Liver (tissue), 9 donors: ENCODE measurements around the gene ZCCHC17. TPM values are rescaled to one million over a fixed set of nuclear protein-coding genes. Genes with fewer than 3 reads are reported as not detected.
A peak's percentile ranks its signal among the peaks of the same experiment; 100 is the strongest.

Experiments
- DNase-seq: peaks from one replicate; pipeline ENCODE4 v3.0.0-alpha.2; 2017; ENCODE audit warnings: low spot score
- H3K27ac ChIP-seq, 2 donors: one replicate each; pipeline ENCODE4 v1.7.0; 2013; ENCODE audit warnings: inconsistent platforms in 2 of 2, low read length in 2 of 2, control low read depth in 1 of 2, low read depth in 1 of 2, mild to moderate bottlenecking in 1 of 2
- H3K27me3 ChIP-seq, 4 donors: one replicate each; pipeline versions ENCODE4 v1.6.1 to v1.7.0; 2013; ENCODE audit warnings: low read length in 3 of 4, inconsistent platforms in 1 of 4, mild to moderate bottlenecking in 1 of 4, moderate library complexity in 1 of 4; ENCODE audit not compliant: control insufficient read depth in 4 of 4, insufficient read depth in 4 of 4
- H3K36me3 ChIP-seq, 4 donors: one replicate each; pipeline versions ENCODE4 v1.6.1 to v1.7.0; 2013; ENCODE audit warnings: low read length in 3 of 4, mild to moderate bottlenecking in 3 of 4, low read depth in 1 of 4, moderate library complexity in 1 of 4; ENCODE audit not compliant: control insufficient read depth in 4 of 4, insufficient read depth in 3 of 4
- H3K4me1 ChIP-seq, 4 donors: one replicate each; pipeline versions ENCODE4 v1.6.1 to v1.7.0; 2013; ENCODE audit warnings: low read length in 3 of 4, mild to moderate bottlenecking in 3 of 4, moderate library complexity in 1 of 4; ENCODE audit not compliant: control insufficient read depth in 4 of 4, insufficient read depth in 4 of 4
- H3K4me3 ChIP-seq, 3 donors: one replicate each; pipeline versions ENCODE4 v1.6.1 to v1.7.0; 2013; ENCODE audit warnings: low read length in 3 of 3, control low read depth in 1 of 3, low read depth in 1 of 3, mild to moderate bottlenecking in 1 of 3
- H3K9ac ChIP-seq, 2 donors: one replicate each; pipeline ENCODE4 v1.7.0; 2013; ENCODE audit warnings: low read length in 2 of 2, mild to moderate bottlenecking in 2 of 2, moderate library complexity in 2 of 2, control low read depth in 1 of 2, low read depth in 1 of 2
- H3K9me3 ChIP-seq, 4 donors: one replicate each; pipeline versions ENCODE4 v1.6.1 to v1.7.0; 2013; ENCODE audit warnings: low read length in 3 of 4; ENCODE audit not compliant: control insufficient read depth in 4 of 4
- EGR1 ChIP-seq, 2 donors: IDR thresholded peaks; 2 replicates each; pipeline ENCODE4 v1.6.1; 2016 to 2018; ENCODE audit warnings: antibody characterized with exemption in 2 of 2, low read depth in 2 of 2
- FOXA1 ChIP-seq: IDR thresholded peaks from 2 replicates; pipeline ENCODE4 v1.6.1; 2016; ENCODE audit warnings: antibody characterized with exemption
- FOXA2 ChIP-seq: IDR thresholded peaks from 2 replicates; pipeline ENCODE4 v1.6.1; 2016; ENCODE audit warnings: antibody characterized with exemption
- GABPA ChIP-seq, 2 donors: IDR thresholded peaks in 1 of 2; conservative IDR thresholded peaks in 1 of 2; 2 replicates each; pipeline ENCODE4 v1.6.1; 2016; ENCODE audit warnings: antibody characterized with exemption in 2 of 2, mild to moderate bottlenecking in 1 of 2, moderate library complexity in 1 of 2
- HNF4A ChIP-seq, 2 donors: conservative IDR thresholded peaks; 2 replicates each; pipeline ENCODE4 v1.6.1; 2016; ENCODE audit warnings: antibody characterized with exemption in 2 of 2, mild to moderate bottlenecking in 2 of 2
- HNF4G ChIP-seq: IDR thresholded peaks from 2 replicates; pipeline ENCODE4 v1.6.1; 2016; ENCODE audit warnings: antibody characterized with exemption
- JUND ChIP-seq, 2 donors: IDR thresholded peaks; 2 replicates each; pipeline ENCODE4 v1.6.1; 2016; ENCODE audit warnings: antibody characterized with exemption in 2 of 2
- NR2F2 ChIP-seq: IDR thresholded peaks from 2 replicates; pipeline ENCODE4 v1.6.1; 2016; ENCODE audit warnings: antibody characterized with exemption
- RAD21 ChIP-seq, 2 donors: IDR thresholded peaks; 2 replicates each; pipeline ENCODE4 v1.6.1; 2016; ENCODE audit warnings: antibody characterized with exemption in 2 of 2, mild to moderate bottlenecking in 2 of 2
- RXRA ChIP-seq, 2 donors: IDR thresholded peaks; 2 replicates each; pipeline ENCODE4 v1.6.1; 2017 to 2018; ENCODE audit warnings: antibody characterized with exemption in 2 of 2, mild to moderate bottlenecking in 1 of 2
- SP1 ChIP-seq: IDR thresholded peaks from 2 replicates; pipeline ENCODE4 v1.6.1; 2018; ENCODE audit warnings: antibody characterized with exemption, mild to moderate bottlenecking
- TAF1 ChIP-seq: conservative IDR thresholded peaks from 2 replicates; pipeline ENCODE4 v1.6.1; 2016; ENCODE audit warnings: antibody characterized with exemption, mild to moderate bottlenecking
- YY1 ChIP-seq: IDR thresholded peaks from 2 replicates; pipeline ENCODE4 v1.6.1; 2016; ENCODE audit warnings: antibody characterized with exemption, mild to moderate bottlenecking
- WGBS: extraction: QIAGEN DNeasy Blood & Tissue Kit; methylation state at CpG from one replicate; pipeline ENCODE4 v1.1.7; 2013; 5-methylcytosine and 5-hydroxymethylcytosine counted together
- polyA plus RNA-seq, 2 donors: library from polyadenylated mRNA; stranded (reverse) in 1 of 2; unstranded in 1 of 2; fragments of 200-250 nt in 1 of 2; fragments of >200 nt in 1 of 2; fragmentation: Nextera tagmentation in 1 of 2; extraction: Ambion mirVana in 1 of 2; gene quantifications; one replicate each; pipeline versions ENCODE4 v1.2.1 to v1.2.3, GENCODE V29; 2013 to 2015
- total RNA-seq, 2 donors: library from RNA; depleted of rRNA; stranded (reverse); fragments of >200 nt; gene quantifications; one replicate each; pipeline ENCODE4 v1.2.3, GENCODE V29; 2014
- TF ChIP-seq, protein P1 (sequence below): IDR thresholded peaks from 2 replicates; pipeline ENCODE4 v1.6.1; 2016; ENCODE audit warnings: antibody characterized with exemption
- TF ChIP-seq, protein P2 (sequence below): IDR thresholded peaks from 2 replicates; pipeline ENCODE4 v1.6.1; 2016; ENCODE audit warnings: antibody characterized with exemption, mild to moderate bottlenecking
- TF ChIP-seq, protein P3 (sequence below): fragments of 150-350 bp; IDR thresholded peaks from 2 replicates; pipeline ENCODE4 v1.5.1; 2017; ENCODE audit warnings: improper control_type of control experiment, low read depth, low read length; ENCODE audit not compliant: missing input control
- TF ChIP-seq, protein P4 (sequence below): IDR thresholded peaks from 2 replicates; pipeline ENCODE4 v1.6.1; 2016; ENCODE audit warnings: antibody characterized with exemption
- TF ChIP-seq, protein P5 (sequence below): IDR thresholded peaks from 2 replicates; pipeline ENCODE4 v1.6.1; 2016; ENCODE audit warnings: antibody characterized with exemption
- donor health status: healthy.
- donor health status: healthy.
- donor health status: healthy.
- donor health status: healthy.
- donor health status: healthy.

The ZCCHC17 gene
- total and polyA plus RNA-seq, 4 donors, result 7.4 to 15.1 (median 9.2) TPM

DNA sequence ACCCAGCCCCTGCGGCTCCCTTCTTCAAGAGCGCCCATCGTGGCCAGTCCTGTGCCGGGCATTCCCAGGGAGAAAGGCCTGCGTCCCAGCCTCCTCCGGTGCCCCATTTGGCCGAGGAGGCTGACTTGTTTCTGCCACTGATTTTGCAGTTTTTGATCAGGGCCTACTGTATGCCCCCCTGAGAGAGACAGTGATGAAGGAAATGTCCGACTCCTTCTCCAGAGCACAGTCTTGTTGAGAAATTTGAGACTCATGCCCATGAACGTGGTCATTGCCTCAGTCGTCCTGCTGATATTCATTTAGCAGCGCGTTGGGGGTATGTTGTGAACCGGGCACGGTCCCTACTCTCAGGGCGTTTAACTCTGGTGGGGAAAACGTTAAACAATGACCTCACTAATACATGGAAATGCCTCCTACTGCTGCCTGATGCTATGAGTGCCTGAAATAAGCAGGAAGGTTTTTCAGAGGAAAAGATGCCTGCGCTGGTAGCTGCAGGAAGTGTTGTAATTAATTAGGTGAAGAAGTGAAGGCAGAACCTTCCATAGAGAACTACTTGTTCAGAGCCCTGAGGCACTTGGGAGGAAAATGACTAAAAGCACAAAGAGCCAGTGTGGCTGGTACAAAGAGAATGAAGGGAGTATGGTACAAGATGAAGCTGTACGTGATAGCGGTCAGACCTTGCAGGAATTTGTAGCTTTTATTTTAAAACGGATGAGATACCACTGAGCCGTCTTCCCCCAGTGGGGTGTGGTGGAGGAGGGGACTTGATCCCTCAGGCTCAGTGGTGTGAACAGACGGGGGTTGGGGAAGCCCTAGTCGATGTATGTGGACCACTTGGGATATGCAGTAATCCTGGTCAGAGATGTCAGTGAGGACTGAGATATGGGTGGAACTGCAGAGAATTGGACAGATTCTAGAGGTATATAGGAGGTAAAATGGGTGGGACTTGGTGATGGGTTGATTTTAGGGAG lies 730 bp downstream of the ZCCHC17 start:
- H3K4me3 ChIP-seq, result peak overlapping the region; percentile 70 to 99 (median 86)
- H3K27me3 ChIP-seq, result no peaks in the 10 kb centered on the region
- no peak for TF ChIP-seq EGR1 (IDR thresholded peaks at IDR 0.05; ENCODE audit: low read depth in 2 of 2)
- no peak for TF ChIP-seq SP1
- TF ChIP-seq, protein P1, sequence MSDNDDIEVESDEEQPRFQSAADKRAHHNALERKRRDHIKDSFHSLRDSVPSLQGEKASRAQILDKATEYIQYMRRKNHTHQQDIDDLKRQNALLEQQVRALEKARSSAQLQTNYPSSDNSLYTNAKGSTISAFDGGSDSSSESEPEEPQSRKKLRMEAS, result no peak
- TF ChIP-seq, protein P2, sequence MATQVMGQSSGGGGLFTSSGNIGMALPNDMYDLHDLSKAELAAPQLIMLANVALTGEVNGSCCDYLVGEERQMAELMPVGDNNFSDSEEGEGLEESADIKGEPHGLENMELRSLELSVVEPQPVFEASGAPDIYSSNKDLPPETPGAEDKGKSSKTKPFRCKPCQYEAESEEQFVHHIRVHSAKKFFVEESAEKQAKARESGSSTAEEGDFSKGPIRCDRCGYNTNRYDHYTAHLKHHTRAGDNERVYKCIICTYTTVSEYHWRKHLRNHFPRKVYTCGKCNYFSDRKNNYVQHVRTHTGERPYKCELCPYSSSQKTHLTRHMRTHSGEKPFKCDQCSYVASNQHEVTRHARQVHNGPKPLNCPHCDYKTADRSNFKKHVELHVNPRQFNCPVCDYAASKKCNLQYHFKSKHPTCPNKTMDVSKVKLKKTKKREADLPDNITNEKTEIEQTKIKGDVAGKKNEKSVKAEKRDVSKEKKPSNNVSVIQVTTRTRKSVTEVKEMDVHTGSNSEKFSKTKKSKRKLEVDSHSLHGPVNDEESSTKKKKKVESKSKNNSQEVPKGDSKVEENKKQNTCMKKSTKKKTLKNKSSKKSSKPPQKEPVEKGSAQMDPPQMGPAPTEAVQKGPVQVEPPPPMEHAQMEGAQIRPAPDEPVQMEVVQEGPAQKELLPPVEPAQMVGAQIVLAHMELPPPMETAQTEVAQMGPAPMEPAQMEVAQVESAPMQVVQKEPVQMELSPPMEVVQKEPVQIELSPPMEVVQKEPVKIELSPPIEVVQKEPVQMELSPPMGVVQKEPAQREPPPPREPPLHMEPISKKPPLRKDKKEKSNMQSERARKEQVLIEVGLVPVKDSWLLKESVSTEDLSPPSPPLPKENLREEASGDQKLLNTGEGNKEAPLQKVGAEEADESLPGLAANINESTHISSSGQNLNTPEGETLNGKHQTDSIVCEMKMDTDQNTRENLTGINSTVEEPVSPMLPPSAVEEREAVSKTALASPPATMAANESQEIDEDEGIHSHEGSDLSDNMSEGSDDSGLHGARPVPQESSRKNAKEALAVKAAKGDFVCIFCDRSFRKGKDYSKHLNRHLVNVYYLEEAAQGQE, result no peak
- no peak for TF ChIP-seq GABPA (IDR thresholded peaks at IDR 0.05 in 1 of 2, conservative IDR thresholded peaks at IDR 0.05 in 1 of 2)
- no peak for TF ChIP-seq HNF4G
- no peak for TF ChIP-seq TAF1
- TF ChIP-seq, protein P3, sequence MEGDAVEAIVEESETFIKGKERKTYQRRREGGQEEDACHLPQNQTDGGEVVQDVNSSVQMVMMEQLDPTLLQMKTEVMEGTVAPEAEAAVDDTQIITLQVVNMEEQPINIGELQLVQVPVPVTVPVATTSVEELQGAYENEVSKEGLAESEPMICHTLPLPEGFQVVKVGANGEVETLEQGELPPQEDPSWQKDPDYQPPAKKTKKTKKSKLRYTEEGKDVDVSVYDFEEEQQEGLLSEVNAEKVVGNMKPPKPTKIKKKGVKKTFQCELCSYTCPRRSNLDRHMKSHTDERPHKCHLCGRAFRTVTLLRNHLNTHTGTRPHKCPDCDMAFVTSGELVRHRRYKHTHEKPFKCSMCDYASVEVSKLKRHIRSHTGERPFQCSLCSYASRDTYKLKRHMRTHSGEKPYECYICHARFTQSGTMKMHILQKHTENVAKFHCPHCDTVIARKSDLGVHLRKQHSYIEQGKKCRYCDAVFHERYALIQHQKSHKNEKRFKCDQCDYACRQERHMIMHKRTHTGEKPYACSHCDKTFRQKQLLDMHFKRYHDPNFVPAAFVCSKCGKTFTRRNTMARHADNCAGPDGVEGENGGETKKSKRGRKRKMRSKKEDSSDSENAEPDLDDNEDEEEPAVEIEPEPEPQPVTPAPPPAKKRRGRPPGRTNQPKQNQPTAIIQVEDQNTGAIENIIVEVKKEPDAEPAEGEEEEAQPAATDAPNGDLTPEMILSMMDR, result no peak
- TF ChIP-seq, protein P4, sequence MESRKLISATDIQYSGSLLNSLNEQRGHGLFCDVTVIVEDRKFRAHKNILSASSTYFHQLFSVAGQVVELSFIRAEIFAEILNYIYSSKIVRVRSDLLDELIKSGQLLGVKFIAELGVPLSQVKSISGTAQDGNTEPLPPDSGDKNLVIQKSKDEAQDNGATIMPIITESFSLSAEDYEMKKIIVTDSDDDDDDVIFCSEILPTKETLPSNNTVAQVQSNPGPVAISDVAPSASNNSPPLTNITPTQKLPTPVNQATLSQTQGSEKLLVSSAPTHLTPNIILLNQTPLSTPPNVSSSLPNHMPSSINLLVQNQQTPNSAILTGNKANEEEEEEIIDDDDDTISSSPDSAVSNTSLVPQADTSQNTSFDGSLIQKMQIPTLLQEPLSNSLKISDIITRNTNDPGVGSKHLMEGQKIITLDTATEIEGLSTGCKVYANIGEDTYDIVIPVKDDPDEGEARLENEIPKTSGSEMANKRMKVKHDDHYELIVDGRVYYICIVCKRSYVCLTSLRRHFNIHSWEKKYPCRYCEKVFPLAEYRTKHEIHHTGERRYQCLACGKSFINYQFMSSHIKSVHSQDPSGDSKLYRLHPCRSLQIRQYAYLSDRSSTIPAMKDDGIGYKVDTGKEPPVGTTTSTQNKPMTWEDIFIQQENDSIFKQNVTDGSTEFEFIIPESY, result no peak
- TF ChIP-seq RXRA (IDR thresholded peaks at IDR 0.05), result no peak
- no peak for TF ChIP-seq HNF4A (conservative IDR thresholded peaks at IDR 0.05)
- TF ChIP-seq, protein P5, sequence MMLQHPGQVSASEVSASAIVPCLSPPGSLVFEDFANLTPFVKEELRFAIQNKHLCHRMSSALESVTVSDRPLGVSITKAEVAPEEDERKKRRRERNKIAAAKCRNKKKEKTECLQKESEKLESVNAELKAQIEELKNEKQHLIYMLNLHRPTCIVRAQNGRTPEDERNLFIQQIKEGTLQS, result no peak
- no peak for TF ChIP-seq RAD21 (IDR thresholded peaks at IDR 0.05)
- no peak for TF ChIP-seq JUND (IDR thresholded peaks at IDR 0.05)
- no peak for TF ChIP-seq FOXA2
- TF ChIP-seq FOXA1, result no peak
- TF ChIP-seq YY1, result no peak
- no peak for TF ChIP-seq NR2F2
- WGBS, result 9% methylated on average over 23 of the region's 23 CpGs
- H3K4me1 ChIP-seq, result peaks cover 3 to 24% (median 16%) of the 10 kb centered on the region in 4 donors
- peaks cover 0 to 7% (median 4%) of the 10 kb centered on the region in 4 donors for H3K36me3 ChIP-seq
- H3K27ac ChIP-seq, result peak overlapping the region; percentile 78 to 89
- H3K9me3 ChIP-seq, result no peaks in the 10 kb centered on the region
- H3K9ac ChIP-seq, result peak overlapping the region; percentile 43 to 77
- no peak for DNase-seq
